Measurements from ENCODE around the gene SUN1.

- TF ChIP-seq EZH2 (IDR thresholded peaks at IDR 0.05; ENCODE audit: borderline replicate concordance) (no peak), CTCF (IDR thresholded peaks at IDR 0.05; ENCODE audit: poor library complexity) (no peak)
Observed at GRCh38 chr7:863106-863505, 30.8 kb downstream of the SUN1 start.
